ENCODE measurements around the gene CFLAR.

- no peak for TF ChIP-seq POLR2A (IDR thresholded peaks at IDR 0.05; ENCODE audit: low read depth, low read length)
- TF ChIP-seq POLR2AphosphoS5 (IDR thresholded peaks at IDR 0.05; ENCODE audit: low read depth, low read length), result no peak
- no peak for TF ChIP-seq PAX5 (IDR thresholded peaks at IDR 0.05; ENCODE audit: insufficient read depth, low read length, severe bottlenecking)
- TF ChIP-seq TAF1 (IDR thresholded peaks at IDR 0.05; ENCODE audit: low read depth, low read length), result no peak
Measured at GRCh38 chr2:201220102-201220570, 104.2 kb downstream of the CFLAR start.
